AG10803 (cell line): ENCODE results near the gene SSX2IP.

Source experiments
- DNase-seq: peaks from one replicate; pipeline ENCODE4 v3.0.0; 2010; ENCODE audit warnings: low read depth
- H3K4me3 ChIP-seq: 2 replicates; pipeline ENCODE4 v1.5.1; 2011; ENCODE audit warnings: mild to moderate bottlenecking, low read length, control low read depth
- CTCF ChIP-seq: conservative IDR thresholded peaks from 2 replicates; pipeline ENCODE4 v1.5.1; 2011; ENCODE audit warnings: mild to moderate bottlenecking, low read length, control low read depth, inconsistent platforms

Gene SSX2IP

DNA sequence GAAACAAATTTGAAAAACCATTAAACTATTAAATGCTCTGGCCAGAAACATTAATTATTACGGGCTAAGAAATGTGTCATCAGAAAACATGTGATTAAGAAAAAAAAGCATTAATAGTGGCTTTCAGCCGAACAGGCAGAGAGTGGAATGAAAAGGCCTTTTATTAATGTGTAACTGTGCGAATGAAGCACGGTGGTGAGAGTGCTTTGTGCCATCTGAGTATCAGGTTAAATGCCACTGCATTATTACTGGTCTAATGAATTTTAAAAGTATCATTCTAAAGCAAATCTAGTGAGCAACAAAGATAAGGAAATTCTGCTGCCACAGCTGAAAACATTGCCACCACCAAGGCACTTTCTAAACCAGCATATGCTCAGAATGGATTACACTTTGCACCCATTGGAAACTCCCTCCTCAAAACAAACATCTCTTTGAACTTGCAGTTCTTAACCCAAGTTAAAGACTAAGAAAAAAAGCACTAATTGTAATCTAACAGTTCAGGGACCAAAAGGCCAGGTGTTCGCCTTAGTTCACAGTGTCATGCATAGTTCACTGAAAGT is 30.0 kb upstream of the SSX2IP start:
- no peak for TF ChIP-seq CTCF
- H3K4me3 ChIP-seq, result no peak overlapping the region; the same call in 1 of the 2 replicates
- DNase-seq, result no peak

- peak overlapping the region; percentile 20 for H3K4me3 ChIP-seq
- peak; percentile 57 for DNase-seq
- no peak for TF ChIP-seq CTCF
These were observed 29.4 kb upstream of the SSX2IP start for GRCh38 chr1:84719543-84720217.

- H3K4me3 ChIP-seq, result no peak overlapping the region
- no peak for TF ChIP-seq CTCF
- no peak for DNase-seq
These were observed 25.2 kb upstream of the SSX2IP start for GRCh38 chr1:84715342-84716019.

- DNase-seq, result peak; percentile 76
- H3K4me3 ChIP-seq, result no peak overlapping the region
- TF ChIP-seq CTCF, result no peak
These were observed 22.1 kb upstream of the SSX2IP start for GRCh38 chr1:84712276-84712874.

- TF ChIP-seq CTCF, result no peak
- no peak overlapping the region for H3K4me3 ChIP-seq
- DNase-seq, result no peak
These were observed 21.6 kb upstream of the SSX2IP start for GRCh38 chr1:84711869-84712268.

DNA sequence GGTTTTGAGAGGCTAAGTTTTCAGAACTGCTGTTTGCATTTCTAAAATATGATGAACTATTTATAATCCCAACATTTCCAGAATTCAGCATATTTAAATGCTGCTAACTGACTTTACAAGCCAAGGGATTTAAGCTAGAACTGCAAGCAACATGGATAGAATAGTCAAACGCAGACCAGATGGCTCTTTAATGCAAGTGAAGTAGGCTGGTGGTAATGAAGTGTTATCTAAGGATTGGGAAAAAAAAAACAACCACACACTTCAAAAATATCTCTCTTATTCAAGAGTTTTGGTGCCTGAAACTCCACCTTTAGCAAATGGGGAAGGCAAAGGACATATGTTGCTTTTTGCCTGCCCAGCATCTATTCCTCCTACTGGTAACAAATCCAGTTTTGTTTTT is 20.9 kb upstream of the SSX2IP start:
- no peak overlapping the region for H3K4me3 ChIP-seq
- no peak for TF ChIP-seq CTCF
- no peak for DNase-seq
